PFSK-1 (cell line): ENCODE data around the gene PITPNM3.

ENCODE experiments used
- FOXP2 ChIP-seq: optimal IDR thresholded peaks from 2 replicates; pipeline ENCODE3; 2011; ENCODE audit warnings: borderline replicate concordance, control low read depth, inconsistent platforms; ENCODE audit not compliant: insufficient read depth; ENCODE audit errors: extremely low read length, extremely low read depth
- POLR2AphosphoS5 ChIP-seq: IDR thresholded peaks from 2 replicates; pipeline ENCODE4 v1.6.1; 2012; ENCODE audit warnings: low read depth, mild to moderate bottlenecking, control low read depth, low read length, moderate library complexity
- REST ChIP-seq, 2 experiments: IDR thresholded peaks; 2 replicates each; pipeline versions ENCODE4 v1.6.1 to v1.8.0; 2011 to 2012; ENCODE audit warnings: low read depth in 2 of 2, low read length in 2 of 2, control low read depth in 1 of 2, inconsistent platforms in 1 of 2, mild to moderate bottlenecking in 1 of 2, moderate library complexity in 1 of 2; ENCODE audit not compliant: insufficient read depth in 1 of 2
- SIN3A ChIP-seq: IDR thresholded peaks from 2 replicates; pipeline ENCODE4 v1.6.1; 2012; ENCODE audit warnings: mild to moderate bottlenecking, low read length, moderate library complexity, borderline replicate concordance; ENCODE audit not compliant: insufficient read depth
- TAF1 ChIP-seq: IDR thresholded peaks from 2 replicates; pipeline ENCODE4 v1.6.1; 2012; ENCODE audit warnings: low read length, control low read depth, borderline replicate concordance; ENCODE audit not compliant: insufficient read depth

GRCh38 chr17:6473128-6473767, 83.1 kb downstream of the PITPNM3 start:
- no peak for TF ChIP-seq TAF1
- no peak for TF ChIP-seq POLR2AphosphoS5
- no peak for TF ChIP-seq SIN3A
- no peak for TF ChIP-seq REST (IDR thresholded peaks at IDR 0.05; ENCODE audit: insufficient read depth in 1 of 2, low read depth in 2 of 2, low read length in 2 of 2)
- TF ChIP-seq FOXP2 = peak; percentile 32
